ENCODE measurements around the gene LYG2.
"Not testable (repeated sequence)": the region's sequence is repeated elsewhere in the genome, so short reads cannot be mapped to it uniquely, and the experiment has no call there.

The LYG2 gene

GRCh38 chr2:99255491-99256318, at the start of gene LYG2:
Gene LYG2, minus strand, starts transcription at chr2:99255666. Its CDS starts 1,406 bp downstream, at chr2:99254260.
- DNase-seq (ENCODE audit: low read depth in 2 of 2, low spot score in 1 of 2): no peak

GRCh38 chr2:99301097-99301496, 45.6 kb upstream of the LYG2 start, which contains the start of gene LYG1:
Gene LYG1, minus strand, starts transcription at chr2:99301197. Its CDS starts 5,527 bp downstream, at chr2:99295670.
- not testable (repeated sequence) for DNase-seq (ENCODE audit: low read depth in 2 of 2, low spot score in 1 of 2)

GRCh38 chr2:99299580-99299979, 44.1 kb upstream of the LYG2 start:
- no peak for DNase-seq (ENCODE audit: low read depth in 2 of 2, low spot score in 1 of 2)

- no peak for DNase-seq (ENCODE audit: low read depth in 2 of 2, low spot score in 1 of 2)
These were observed 42.5 kb upstream of the LYG2 start for GRCh38 chr2:99297994-99298393.

GRCh38 chr2:99285526-99285925, 30.1 kb upstream of the LYG2 start:
- no peak for DNase-seq (ENCODE audit: low read depth in 2 of 2, low spot score in 1 of 2)

GRCh38 chr2:99279969-99280695, 24.7 kb upstream of the LYG2 start:
- DNase-seq (ENCODE audit: low read depth in 2 of 2, low spot score in 1 of 2): no peak

GRCh38 chr2:99278793-99279291, 23.4 kb upstream of the LYG2 start:
- DNase-seq (ENCODE audit: low read depth in 2 of 2, low spot score in 1 of 2): no peak

GRCh38 chr2:99278195-99278765, 22.8 kb upstream of the LYG2 start:
- DNase-seq (ENCODE audit: low read depth in 2 of 2, low spot score in 1 of 2): not testable (repeated sequence)

- no peak for DNase-seq (ENCODE audit: low read depth in 2 of 2, low spot score in 1 of 2)
These were observed 20.4 kb upstream of the LYG2 start for GRCh38 chr2:99275882-99276281.

- no peak for DNase-seq (ENCODE audit: low read depth in 2 of 2, low spot score in 1 of 2)
These were observed 5.8 kb upstream of the LYG2 start for GRCh38 chr2:99261242-99261641.

- DNase-seq (ENCODE audit: low read depth in 2 of 2, low spot score in 1 of 2): no peak
These were observed 4.7 kb upstream of the LYG2 start for GRCh38 chr2:99260184-99260583.

GRCh38 chr2:99259465-99259864, 4.0 kb upstream of the LYG2 start:
- DNase-seq (ENCODE audit: low read depth in 2 of 2, low spot score in 1 of 2): no peak

- no peak for DNase-seq (ENCODE audit: low read depth in 2 of 2, low spot score in 1 of 2)
These were observed 1.2 kb upstream of the LYG2 start for GRCh38 chr2:99256677-99257076.

GRCh38 chr2:99249951-99250350, 5.5 kb downstream of the LYG2 start:
- DNase-seq (ENCODE audit: low read depth in 2 of 2, low spot score in 1 of 2): no peak

- DNase-seq (ENCODE audit: low read depth in 2 of 2, low spot score in 1 of 2): no peak
These were observed 13.3 kb downstream of the LYG2 start for GRCh38 chr2:99242151-99242550.

- no peak for DNase-seq (ENCODE audit: low read depth in 2 of 2, low spot score in 1 of 2)
These were observed 15.0 kb downstream of the LYG2 start for GRCh38 chr2:99240431-99240830.

GRCh38 chr2:99238599-99238998, 16.9 kb downstream of the LYG2 start:
- DNase-seq (ENCODE audit: low read depth in 2 of 2, low spot score in 1 of 2): no peak

- DNase-seq (ENCODE audit: low read depth in 2 of 2, low spot score in 1 of 2): not testable (repeated sequence)
These were observed 22.3 kb downstream of the LYG2 start for GRCh38 chr2:99233177-99233576.

GRCh38 chr2:99217929-99218501, 37.5 kb downstream of the LYG2 start:
- DNase-seq (ENCODE audit: low read depth in 2 of 2, low spot score in 1 of 2): no peak

GRCh38 chr2:99216096-99216495, 39.4 kb downstream of the LYG2 start:
- no peak for DNase-seq (ENCODE audit: low read depth in 2 of 2, low spot score in 1 of 2)

- DNase-seq (ENCODE audit: low read depth in 2 of 2, low spot score in 1 of 2): no peak
These were observed 50.0 kb downstream of the LYG2 start for GRCh38 chr2:99205491-99205890.

Data from stimulated activated CD8-positive, alpha-beta memory T cell treated with anti-CD3 and anti-CD28 coated beads, Interleukin-4, amount 100 ng/mL, for 4 hours (primary cell).